GM23248 (cell line): ENCODE results near the gene ZSWIM9. TPM values are rescaled to one million over a fixed set of nuclear protein-coding genes. Genes with fewer than 3 reads are reported as not detected.

ENCODE experiments used
- DNase-seq: peaks from one replicate; pipeline ENCODE4 v3.0.0-alpha.2; 2015
- H2AFZ ChIP-seq: fragments of 200-600 bp; sonication (generic); 2 replicates; pipeline ENCODE4 v1.6.1; 2016; ENCODE audit warnings: antibody characterized with exemption
- H3F3A ChIP-seq: fragments of 200-600 bp; sonication (generic); 2 replicates; pipeline ENCODE4 v1.6.1; 2016; ENCODE audit warnings: mild to moderate bottlenecking, antibody characterized with exemption, mixed run types; ENCODE audit not compliant: insufficient read depth
- H3K27ac ChIP-seq: fragments of 200-600 bp; sonication (generic); 2 replicates; pipeline ENCODE4 v1.5.1; 2016; ENCODE audit warnings: mild to moderate bottlenecking
- H3K27me3 ChIP-seq: fragments of 200-600 bp; sonication (generic); replicated peaks from 2 replicates; pipeline ENCODE4 v1.6.1; 2016; ENCODE audit warnings: mild to moderate bottlenecking; ENCODE audit not compliant: insufficient read depth
- H3K36me3 ChIP-seq: fragments of 200-600 bp; sonication (generic); 2 replicates; pipeline ENCODE4 v1.6.1; 2016; ENCODE audit warnings: low read depth, mild to moderate bottlenecking
- H3K4me1 ChIP-seq: fragments of 200-600 bp; sonication (generic); 2 replicates; pipeline ENCODE4 v1.6.1; 2016; ENCODE audit warnings: mild to moderate bottlenecking; ENCODE audit not compliant: insufficient read depth
- H3K4me2 ChIP-seq: fragments of 200-600 bp; sonication (generic); one replicate; pipeline ENCODE4 v1.6.1; 2016; ENCODE audit warnings: mild to moderate bottlenecking; ENCODE audit not compliant: unreplicated experiment
- H3K4me3 ChIP-seq: fragments of 200-600 bp; sonication (generic); 2 replicates; pipeline ENCODE4 v1.5.1; 2016; ENCODE audit warnings: mild to moderate bottlenecking
- H3K79me2 ChIP-seq: fragments of 200-600 bp; sonication (generic); 2 replicates; pipeline ENCODE4 v1.6.1; 2016; ENCODE audit warnings: mild to moderate bottlenecking; ENCODE audit not compliant: insufficient read depth
- H3K9ac ChIP-seq: fragments of 200-600 bp; sonication (generic); 2 replicates; pipeline ENCODE4 v1.6.1; 2016; ENCODE audit warnings: mild to moderate bottlenecking
- H3K9me2 ChIP-seq: fragments of 200-600 bp; sonication (generic); 2 replicates; pipeline ENCODE4 v1.6.1; 2016; ENCODE audit warnings: mixed run types, mild to moderate bottlenecking, moderate library complexity; ENCODE audit not compliant: insufficient read depth
- H3K9me3 ChIP-seq: fragments of 200-600 bp; sonication (generic); one replicate; pipeline ENCODE4 v1.6.1; 2017; ENCODE audit warnings: low read depth
- H4K20me1 ChIP-seq: fragments of 200-600 bp; sonication (generic); 2 replicates; pipeline ENCODE4 v1.6.0; 2016; ENCODE audit not compliant: insufficient read depth
- EZH2 ChIP-seq: fragments of 200-600 bp; sonication (generic); IDR thresholded peaks from 2 replicates; pipeline ENCODE4 v1.6.1; 2018; ENCODE audit warnings: antibody characterized with exemption, mild to moderate bottlenecking; ENCODE audit not compliant: insufficient read depth, poor library complexity, severe bottlenecking
- EZH2phosphoT487 ChIP-seq: fragments of 200-600 bp; sonication (generic); IDR thresholded peaks from 2 replicates; pipeline ENCODE4 v1.6.1; 2018; ENCODE audit warnings: antibody characterized with exemption, moderate library complexity, mild to moderate bottlenecking, low read depth; ENCODE audit not compliant: insufficient read depth
- WGBS, 2 experiments: methylation state at CpG; one replicate each; pipeline ENCODE4 v1.1.6; 2015 to 2017; ENCODE audit warnings: low lambda C conversion rate in 2 of 2, low coverage in 1 of 2; ENCODE audit errors: missing lambda C conversion rate in 2 of 2; 5-methylcytosine and 5-hydroxymethylcytosine counted together
- in situ Hi-C: fragments of 300-500 bp; cut with MboI; formaldehyde crosslinking; loops from 2 replicates; pipeline ENCODE4 v1.15.0; 2020
- polyA plus RNA-seq: library from polyadenylated mRNA; unstranded; fragments of >200 nt; fragmentation: Nextera tagmentation; extraction: Ambion mirVana; gene quantifications from 2 replicates; pipeline ENCODE4 v1.2.1, GENCODE V29; 2016
- total RNA-seq: library from RNA; depleted of rRNA; stranded (reverse); fragments of >200 nt; shearing (Covaris generic); gene quantifications from 2 replicates; pipeline ENCODE4 v1.2.3, GENCODE V29; 2014

The ZSWIM9 gene
- total and polyA plus RNA-seq, 2 experiments from 2014 or later: 0.88 to 4.3 TPM

- Histone ChIP-seq H3K27ac (no peak overlapping the region), H3K36me3 (no peaks in the 10 kb centered on the region), H3K9me3 (no peaks in the 10 kb centered on the region), H2AFZ (no peak overlapping the region), H3K27me3 (no peaks in the 10 kb centered on the region), H3K9me2 (no peaks in the 10 kb centered on the region), H3K4me2 (no peak overlapping the region), H3K4me1 (no peaks in the 10 kb centered on the region), H3K4me3 (no peak overlapping the region), H3K79me2 (no peaks in the 10 kb centered on the region), H3F3A (no peaks in the 10 kb centered on the region), H3K9ac (no peak overlapping the region), H4K20me1 (no peaks in the 10 kb centered on the region)
- peak; percentile 40 for DNase-seq
- TF ChIP-seq EZH2 (no peak), EZH2phosphoT487 (no peak)
- WGBS, 2 experiments: 56 to 63% methylated on average over 26 to 29 of the region's 36 CpGs
- in situ Hi-C loops: no loop called here
These were observed 23.8 kb downstream of the ZSWIM9 start for GRCh38 chr19:48194041-48194843.

GRCh38 chr19:48194844-48195830 is 24.7 kb downstream of the ZSWIM9 start:
- H3K27me3 ChIP-seq: no peaks in the 10 kb centered on the region
- H3K9me3 ChIP-seq: no peaks in the 10 kb centered on the region
- no peaks in the 10 kb centered on the region for H3K79me2 ChIP-seq
- 83 to 87% methylated on average over 40 to 69 of the region's 95 CpGs for WGBS, 2 experiments
- DNase-seq: no peak
- no peaks in the 10 kb centered on the region for H3K36me3 ChIP-seq
- no peak overlapping the region for H3K4me3 ChIP-seq
- no peak overlapping the region for H3K27ac ChIP-seq
- H2AFZ ChIP-seq: no peak overlapping the region
- H3K4me1 ChIP-seq: no peaks in the 10 kb centered on the region
- no peaks in the 10 kb centered on the region for H3F3A ChIP-seq
- H3K9me2 ChIP-seq: no peaks in the 10 kb centered on the region
- no peaks in the 10 kb centered on the region for H4K20me1 ChIP-seq
- H3K4me2 ChIP-seq: no peak overlapping the region
- no peak overlapping the region for H3K9ac ChIP-seq
- in situ Hi-C loops: no loop called here
- TF ChIP-seq EZH2 (no peak), EZH2phosphoT487 (no peak)

- no peak overlapping the region for H3K9ac ChIP-seq
These were observed 25.9 kb downstream of the ZSWIM9 start for GRCh38 chr19:48196321-48196763.

GRCh38 chr19:48196933-48197665 is 26.6 kb downstream of the ZSWIM9 start:
- Histone ChIP-seq H3K4me3 (no peak overlapping the region), H3K9me2 (no peaks in the 10 kb centered on the region), H3K9ac (no peak overlapping the region), H3F3A (no peaks in the 10 kb centered on the region), H4K20me1 (no peaks in the 10 kb centered on the region), H3K27ac (no peak overlapping the region), H3K27me3 (no peaks in the 10 kb centered on the region), H3K4me2 (no peak overlapping the region), H3K79me2 (no peaks in the 10 kb centered on the region), H3K4me1 (no peaks in the 10 kb centered on the region), H3K9me3 (no peaks in the 10 kb centered on the region), H3K36me3 (no peaks in the 10 kb centered on the region), H2AFZ (no peak overlapping the region)
- no peak for TF ChIP-seq EZH2phosphoT487
- no peak for TF ChIP-seq EZH2
- DNase-seq: no peak
- 28 to 33% methylated on average over 9 to 13 of the region's 13 CpGs for WGBS, 2 experiments
- in situ Hi-C loops: no loop called here

More at GRCh38 chr19:48196321-48196763, 25.9 kb downstream of the ZSWIM9 start:
- Histone ChIP-seq H3K9me2 (no peaks in the 10 kb centered on the region), H3K4me2 (no peak overlapping the region), H3K4me3 (no peak overlapping the region), H2AFZ (no peak overlapping the region), H3K4me1 (no peaks in the 10 kb centered on the region), H3K79me2 (no peaks in the 10 kb centered on the region), H3K27ac (no peak overlapping the region), H3K27me3 (no peaks in the 10 kb centered on the region), H4K20me1 (no peaks in the 10 kb centered on the region), H3F3A (no peaks in the 10 kb centered on the region), H3K9me3 (no peaks in the 10 kb centered on the region), H3K36me3 (no peaks in the 10 kb centered on the region)
- no peak for DNase-seq
- WGBS, 2 experiments: 86 to 88% methylated on average over 23 of the region's 23 CpGs
- in situ Hi-C loops: no loop called here
- TF ChIP-seq EZH2phosphoT487: no peak
- no peak for TF ChIP-seq EZH2
